IPS-15b (cell line): Measurements from ENCODE around the gene SLTM.
A peak's percentile ranks its signal among the peaks of the same experiment; 100 is the strongest.
"Not testable (repeated sequence)": the region's sequence is repeated elsewhere in the genome, so short reads cannot be mapped to it uniquely, and the experiment has no call there.

Experiments used
- H3K27me3 ChIP-seq: one replicate; pipeline ENCODE4 v1.6.1; 2013; ENCODE audit warnings: low read length; ENCODE audit not compliant: control insufficient read depth, insufficient read depth
- H3K36me3 ChIP-seq: one replicate; pipeline ENCODE4 v1.6.1; 2013; ENCODE audit warnings: low read length; ENCODE audit not compliant: control insufficient read depth, insufficient read depth
- H3K4me1 ChIP-seq: one replicate; pipeline ENCODE4 v1.6.1; 2013; ENCODE audit warnings: mild to moderate bottlenecking, low read length; ENCODE audit not compliant: control insufficient read depth, insufficient read depth
- H3K4me3 ChIP-seq: one replicate; pipeline ENCODE4 v1.5.1; 2013; ENCODE audit warnings: low read depth, low read length
- H3K9ac ChIP-seq: one replicate; pipeline ENCODE4 v1.6.1; 2013; ENCODE audit warnings: low read depth, mild to moderate bottlenecking, low read length
- H3K9me3 ChIP-seq: one replicate; pipeline ENCODE4 v1.6.1; 2013; ENCODE audit warnings: mild to moderate bottlenecking, low read length; ENCODE audit not compliant: control insufficient read depth, insufficient read depth

The SLTM gene

DNA sequence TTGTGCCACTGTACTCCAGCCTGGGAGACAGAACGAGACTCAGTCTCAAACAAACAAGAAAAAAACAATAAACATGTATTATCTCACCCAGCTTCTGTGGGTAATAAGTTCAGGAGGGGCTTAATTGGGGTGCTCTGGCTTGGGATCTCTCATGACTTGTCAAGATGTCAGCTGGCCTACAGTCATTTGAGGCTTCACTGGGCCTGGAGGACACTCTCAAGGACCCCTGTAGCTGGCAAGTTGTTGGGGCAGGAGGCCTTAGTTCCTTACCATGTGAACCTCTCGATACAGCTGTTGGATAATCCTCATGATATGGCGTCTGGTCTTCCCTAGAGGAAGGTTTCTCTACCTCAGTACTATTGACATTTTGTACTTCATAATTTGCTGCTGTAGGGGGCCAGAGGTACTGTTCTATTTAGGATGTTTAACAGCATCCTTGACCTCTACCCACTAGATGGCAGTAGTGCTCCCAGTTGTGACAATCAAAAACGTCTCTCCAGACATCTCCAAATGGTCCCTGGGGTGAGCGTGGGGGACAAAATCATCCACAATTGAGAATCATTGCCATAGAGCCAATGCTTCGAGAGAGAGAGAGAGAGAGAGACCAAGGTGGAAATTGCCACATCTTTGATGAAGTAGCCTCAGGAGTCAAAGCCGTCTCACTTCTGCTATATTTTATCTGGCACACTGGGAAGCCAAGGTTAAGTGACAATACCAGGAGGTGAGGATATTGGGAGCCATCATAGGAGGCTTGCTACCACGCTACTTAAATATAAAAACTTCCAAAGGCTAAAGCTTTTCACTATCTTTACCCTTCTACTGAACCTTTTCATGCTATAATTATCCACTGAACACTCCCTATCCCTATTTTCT is 23.9 kb upstream of the SLTM start:
- Histone ChIP-seq H3K4me3 (no peak overlapping the region), H3K36me3 (no peaks in the 10 kb centered on the region), H3K4me1 (no peaks in the 10 kb centered on the region), H3K9ac (no peak overlapping the region), H3K27me3 (no peaks in the 10 kb centered on the region), H3K9me3 (no peaks in the 10 kb centered on the region)

DNA sequence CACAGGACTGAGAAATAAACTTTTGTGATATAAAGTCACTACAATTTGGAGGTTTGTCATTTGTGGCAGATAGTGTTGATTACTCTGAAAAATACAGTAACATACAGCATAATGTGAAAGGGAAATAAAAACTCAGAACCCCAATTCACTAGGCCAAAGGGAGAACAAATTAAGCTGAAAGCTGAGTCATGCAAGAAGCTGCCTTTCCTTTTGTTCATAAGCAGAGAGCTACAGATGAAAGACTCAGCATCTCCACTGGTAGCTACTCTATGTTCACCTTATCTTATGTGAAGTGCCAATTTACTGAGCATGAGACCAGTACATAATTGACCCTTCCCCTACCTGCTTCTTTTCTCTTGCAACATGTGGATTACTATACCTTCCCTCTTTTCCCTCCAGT is 19.3 kb upstream of the SLTM start:
- Histone ChIP-seq H3K4me3 (no peak overlapping the region), H3K4me1 (peaks cover 3% of the 10 kb centered on the region), H3K9ac (no peak overlapping the region), H3K27me3 (no peaks in the 10 kb centered on the region), H3K36me3 (no peaks in the 10 kb centered on the region), H3K9me3 (no peaks in the 10 kb centered on the region)

DNA sequence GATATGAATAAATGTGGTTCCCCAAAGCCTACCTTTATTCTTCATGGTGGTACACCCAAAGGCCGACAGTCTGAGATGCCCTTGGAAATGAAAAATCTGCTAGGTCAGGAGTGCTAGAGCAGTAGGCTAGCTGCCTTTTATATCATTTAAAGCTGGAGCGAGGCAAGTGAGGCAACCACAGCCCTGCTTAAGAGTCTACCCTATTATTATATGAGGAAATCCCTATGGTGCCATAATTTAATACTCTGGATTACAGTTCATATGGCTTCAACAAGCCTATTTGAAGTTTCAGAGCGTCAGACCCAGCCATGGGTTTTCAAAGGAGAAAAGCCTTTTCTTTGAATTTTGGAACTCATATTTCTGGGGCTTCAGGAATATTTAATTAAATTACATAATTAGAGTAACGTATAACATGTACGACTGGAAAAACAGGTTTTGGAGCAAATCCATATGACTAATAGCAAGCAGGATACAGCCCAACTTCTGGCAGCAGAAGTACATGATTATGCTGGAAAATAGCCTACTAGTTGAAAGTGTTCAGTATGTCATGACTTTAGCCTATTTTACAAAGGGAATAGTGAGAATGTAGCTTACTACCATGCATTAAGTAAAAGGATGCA is 18.0 kb upstream of the SLTM start:
- no peak overlapping the region for H3K9ac ChIP-seq
- H3K9me3 ChIP-seq = no peaks in the 10 kb centered on the region
- no peaks in the 10 kb centered on the region for H3K27me3 ChIP-seq
- no peak overlapping the region for H3K4me3 ChIP-seq
- peaks cover 3% of the 10 kb centered on the region for H3K4me1 ChIP-seq
- no peaks in the 10 kb centered on the region for H3K36me3 ChIP-seq

DNA sequence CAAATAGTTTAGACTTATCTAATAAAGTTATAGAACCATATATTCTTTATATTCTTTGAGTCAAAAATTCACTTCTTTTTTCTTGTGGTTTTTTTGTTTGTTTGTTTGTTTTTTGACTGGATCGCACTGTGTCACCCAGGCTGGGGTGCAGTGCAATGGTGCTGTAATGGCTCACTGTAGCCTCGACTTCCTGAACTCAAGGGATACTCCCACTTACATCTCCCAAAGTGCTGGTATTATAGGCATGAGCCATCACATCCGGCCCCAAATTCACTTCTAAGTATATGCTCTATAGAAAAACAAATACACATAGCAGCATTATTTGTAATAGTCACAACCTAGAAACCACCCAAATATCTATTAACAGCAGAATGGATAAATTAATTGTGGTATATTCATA is 13.7 kb upstream of the SLTM start:
- H3K36me3 ChIP-seq = no peaks in the 10 kb centered on the region
- peaks cover 3% of the 10 kb centered on the region for H3K4me1 ChIP-seq
- H3K27me3 ChIP-seq = no peaks in the 10 kb centered on the region
- H3K4me3 ChIP-seq = no peak overlapping the region
- no peaks in the 10 kb centered on the region for H3K9me3 ChIP-seq
- no peak overlapping the region for H3K9ac ChIP-seq

DNA sequence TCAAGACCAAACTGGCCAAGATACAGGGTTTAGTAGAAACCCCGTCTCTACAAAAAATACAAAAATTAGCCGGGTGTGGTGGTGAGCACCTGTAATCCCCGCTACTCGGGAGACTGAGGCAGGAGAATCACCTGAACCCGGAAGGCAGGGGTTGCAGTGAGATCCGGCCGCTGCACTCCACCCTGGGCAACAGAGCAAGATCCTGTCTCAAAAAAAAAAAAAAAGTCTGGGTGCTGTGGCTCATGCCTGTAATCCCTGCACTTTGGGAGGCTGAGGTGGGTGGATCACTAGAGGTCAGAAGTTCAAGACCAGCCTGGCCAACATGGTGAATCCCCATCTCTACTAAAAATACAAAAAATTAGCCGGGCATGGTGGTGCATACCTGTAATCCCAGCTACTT is 1.5 kb upstream of the SLTM start:
- H3K9me3 ChIP-seq, H3K27me3 ChIP-seq, H3K4me1 ChIP-seq, H3K36me3 ChIP-seq, H3K4me3 ChIP-seq, H3K9ac ChIP-seq: not testable (repeated sequence)

DNA sequence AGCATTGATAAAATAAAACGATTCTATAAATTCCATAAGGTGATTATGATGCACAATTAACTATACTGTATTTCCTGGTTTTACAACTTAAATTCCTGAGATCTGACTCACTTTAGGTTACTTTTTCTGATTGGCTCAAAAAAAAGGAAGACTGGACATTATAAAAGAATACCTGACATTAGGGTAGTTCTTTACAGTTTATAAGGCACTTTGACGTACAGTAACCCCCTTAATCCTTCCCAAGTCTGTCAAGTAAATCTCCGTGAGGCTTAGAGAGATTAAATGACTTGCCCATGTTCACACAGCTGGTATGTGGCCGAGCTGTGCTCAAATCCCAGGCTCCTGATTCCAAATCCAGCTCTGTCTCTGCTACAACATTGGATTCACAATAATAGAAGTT is 1.0 kb upstream of the SLTM start:
- Histone ChIP-seq H3K9me3 (no peaks in the 10 kb centered on the region), H3K4me3 (peak overlapping the region; percentile 63), H3K36me3 (no peaks in the 10 kb centered on the region), H3K4me1 (peaks cover 4% of the 10 kb centered on the region), H3K27me3 (no peaks in the 10 kb centered on the region), H3K9ac (no peak overlapping the region)

DNA sequence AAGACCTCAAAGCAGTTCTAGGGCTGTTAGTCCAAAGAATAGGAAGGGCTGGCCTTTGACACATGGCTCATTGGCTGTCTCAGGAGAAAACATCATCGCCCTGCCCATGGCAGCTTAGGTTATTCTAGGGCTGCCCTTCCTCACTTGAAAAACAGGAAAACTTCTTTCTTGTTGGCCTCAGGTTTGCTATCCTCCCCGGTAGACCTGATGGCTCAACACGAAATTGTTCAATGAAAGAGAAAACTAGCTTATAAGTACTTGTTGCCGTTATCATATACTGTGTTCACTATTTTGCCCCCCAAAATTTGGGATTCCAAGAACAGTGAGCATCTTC is 602 bp upstream of the SLTM start:
- Histone ChIP-seq H3K36me3 (no peaks in the 10 kb centered on the region), H3K4me3 (peak overlapping the region; percentile 63), H3K27me3 (no peaks in the 10 kb centered on the region), H3K9ac (peak overlapping the region; percentile 87), H3K4me1 (peaks cover 4% of the 10 kb centered on the region), H3K9me3 (no peaks in the 10 kb centered on the region)

DNA sequence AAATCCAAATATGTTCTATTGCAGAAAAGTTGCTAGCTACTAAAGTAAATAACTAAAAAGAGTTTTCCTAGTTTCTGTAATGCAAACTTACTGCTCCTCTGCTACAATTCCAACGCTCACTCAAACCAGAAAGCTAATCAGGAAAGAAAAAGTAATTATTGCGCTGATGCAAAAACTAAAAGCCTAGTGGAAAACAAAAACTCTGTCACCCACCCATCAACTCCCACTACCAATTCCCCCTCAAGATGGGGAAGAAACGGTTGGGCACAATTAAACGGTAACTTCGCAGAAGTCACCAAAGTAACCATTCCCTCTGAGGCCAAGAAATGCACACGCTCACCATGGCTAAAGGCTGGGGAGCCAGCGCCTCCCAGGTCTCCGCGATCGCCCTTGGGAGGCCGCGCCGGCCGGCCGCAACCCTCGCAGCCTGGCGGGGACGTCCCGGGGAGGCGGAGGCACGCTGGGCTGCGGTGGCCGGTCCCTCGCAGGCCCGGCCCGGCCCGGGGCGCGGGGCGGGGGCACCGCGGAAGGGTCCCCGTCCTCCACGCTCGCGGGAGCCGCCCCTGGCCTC is 684 bp downstream of the SLTM start:
- Histone ChIP-seq H3K4me1 (peaks cover 4% of the 10 kb centered on the region), H3K36me3 (no peaks in the 10 kb centered on the region), H3K9ac (peak overlapping the region; percentile 99), H3K4me3 (peak overlapping the region; percentile 63), H3K27me3 (no peaks in the 10 kb centered on the region), H3K9me3 (no peaks in the 10 kb centered on the region)

DNA sequence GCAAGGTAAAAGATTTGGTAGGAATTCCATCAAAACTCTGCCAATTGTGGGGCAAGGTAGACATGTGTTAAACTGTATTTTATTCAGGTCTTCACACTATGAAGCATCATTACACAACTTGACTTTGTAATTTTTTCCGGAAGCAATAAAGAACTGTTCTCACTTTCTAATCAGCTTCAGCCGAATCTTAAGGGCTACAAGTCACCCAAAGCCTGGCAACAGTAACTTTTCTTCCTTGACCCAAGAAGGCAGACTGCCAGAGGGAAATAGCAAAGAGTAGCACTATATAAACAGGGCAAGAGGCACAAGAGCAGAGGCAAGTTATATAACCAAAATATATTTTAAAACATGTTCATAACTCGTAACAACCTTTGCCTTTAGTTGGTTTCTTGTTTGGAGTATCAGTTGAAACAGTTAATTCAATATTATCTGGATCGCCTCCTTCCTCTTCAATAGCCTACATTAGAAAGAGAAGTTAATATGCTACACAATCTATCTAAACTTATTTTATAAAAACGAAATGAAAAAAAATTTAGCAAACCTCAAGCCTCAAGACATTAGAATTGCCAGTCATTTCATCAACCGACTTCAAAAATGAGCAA is 1.4 kb downstream of the SLTM start:
- H3K4me3 ChIP-seq = peak overlapping the region; percentile 63
- no peaks in the 10 kb centered on the region for H3K9me3 ChIP-seq
- no peaks in the 10 kb centered on the region for H3K27me3 ChIP-seq
- H3K9ac ChIP-seq = peak overlapping the region; percentile 99
- H3K36me3 ChIP-seq = no peaks in the 10 kb centered on the region
- H3K4me1 ChIP-seq = peaks cover 4% of the 10 kb centered on the region

DNA sequence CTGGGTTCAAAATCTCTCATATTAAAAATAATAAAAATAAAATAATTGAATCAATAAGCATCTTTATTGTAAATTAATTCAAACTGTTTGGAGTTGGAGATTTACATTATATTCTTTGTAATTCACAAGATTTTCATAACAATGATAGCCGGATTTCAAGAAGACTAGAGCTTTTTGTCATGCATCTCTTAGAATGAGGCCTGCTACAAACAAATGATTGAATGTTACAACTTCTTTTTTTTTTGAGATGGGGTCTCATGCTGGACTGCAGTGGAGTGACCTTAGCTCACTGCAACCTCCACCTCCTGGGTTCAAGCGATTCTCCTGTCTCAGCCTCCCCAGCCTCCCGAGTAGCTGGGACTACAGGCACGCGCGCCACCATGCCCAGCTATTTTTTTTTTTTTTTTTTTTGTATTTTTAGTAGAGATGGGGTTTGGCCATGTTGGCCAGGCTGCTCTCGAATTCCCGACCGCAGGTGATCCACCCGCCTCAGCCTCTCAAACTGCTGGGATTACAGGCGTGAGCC is 3.5 kb downstream of the SLTM start:
- Histone ChIP-seq H3K27me3 (no peaks in the 10 kb centered on the region), H3K36me3 (no peaks in the 10 kb centered on the region), H3K4me1 (peaks cover 7% of the 10 kb centered on the region), H3K9ac (no peak overlapping the region), H3K9me3 (no peaks in the 10 kb centered on the region), H3K4me3 (no peak overlapping the region)

DNA sequence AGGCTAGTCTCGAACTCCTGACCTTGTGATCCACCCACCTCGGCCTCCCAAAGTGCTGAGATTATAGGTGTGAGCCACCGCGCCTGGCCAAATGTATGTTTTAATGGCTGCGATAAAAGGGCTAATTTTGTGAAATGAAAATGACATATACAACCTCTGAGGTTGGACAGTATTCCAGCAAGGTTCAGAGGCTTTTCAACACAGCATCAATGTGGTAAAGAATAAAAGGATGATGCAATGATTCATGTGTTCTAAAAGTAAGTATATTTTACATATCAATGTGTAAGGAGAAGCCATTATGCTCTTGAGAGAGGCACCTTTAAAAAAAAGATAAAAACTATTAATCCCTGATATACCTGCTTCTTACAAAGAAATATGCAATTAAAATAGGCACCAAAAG is 6.7 kb downstream of the SLTM start:
- H3K9ac ChIP-seq = no peak overlapping the region
- H3K9me3 ChIP-seq = no peaks in the 10 kb centered on the region
- H3K4me3 ChIP-seq = no peak overlapping the region
- H3K36me3 ChIP-seq = no peaks in the 10 kb centered on the region
- no peaks in the 10 kb centered on the region for H3K27me3 ChIP-seq
- H3K4me1 ChIP-seq = peaks cover 6% of the 10 kb centered on the region
